G401 (cell line): Measurements from ENCODE around the gene AGAP3. TPM values are rescaled to one million over a fixed set of nuclear protein-coding genes. Genes with fewer than 3 reads are reported as not detected.
"Not testable (repeated sequence)": the region's sequence is repeated elsewhere in the genome, so short reads cannot be mapped to it uniquely, and the experiment has no call there.

Experiments
- DNase-seq: peaks from one replicate; pipeline ENCODE4 v3.0.0-alpha.2; 2015; ENCODE audit warnings: low spot score
- in situ Hi-C: cut with HindIII; loops from 2 replicates; pipeline ENCODE4 v1.10.0; 2016; ENCODE audit warnings: low sequenced_read_pairs, mixed read lengths
- total RNA-seq: library from RNA; depleted of rRNA; stranded (reverse); fragments of >200 nt; shearing (Covaris generic); gene quantifications from 2 replicates; pipeline ENCODE4 v1.2.3, GENCODE V29; 2014; rRNA removed

AGAP3 gene
- total RNA-seq, result 49.4 and 51.9 TPM in 2 replicates

GRCh38 chr7:151085691-151086620 lies at the start of gene AGAP3:
Gene AGAP3 (plus strand): TSS chr7:151086475. CDS start chr7:151086742, 267 bp downstream.
- in situ Hi-C loops, result no loop called here
- peak; percentile 80 for DNase-seq

- no peak for DNase-seq
- in situ Hi-C loops, result no loop called here
Measured at GRCh38 chr7:151038951-151039849, 47.1 kb upstream of the AGAP3 start.

DNA sequence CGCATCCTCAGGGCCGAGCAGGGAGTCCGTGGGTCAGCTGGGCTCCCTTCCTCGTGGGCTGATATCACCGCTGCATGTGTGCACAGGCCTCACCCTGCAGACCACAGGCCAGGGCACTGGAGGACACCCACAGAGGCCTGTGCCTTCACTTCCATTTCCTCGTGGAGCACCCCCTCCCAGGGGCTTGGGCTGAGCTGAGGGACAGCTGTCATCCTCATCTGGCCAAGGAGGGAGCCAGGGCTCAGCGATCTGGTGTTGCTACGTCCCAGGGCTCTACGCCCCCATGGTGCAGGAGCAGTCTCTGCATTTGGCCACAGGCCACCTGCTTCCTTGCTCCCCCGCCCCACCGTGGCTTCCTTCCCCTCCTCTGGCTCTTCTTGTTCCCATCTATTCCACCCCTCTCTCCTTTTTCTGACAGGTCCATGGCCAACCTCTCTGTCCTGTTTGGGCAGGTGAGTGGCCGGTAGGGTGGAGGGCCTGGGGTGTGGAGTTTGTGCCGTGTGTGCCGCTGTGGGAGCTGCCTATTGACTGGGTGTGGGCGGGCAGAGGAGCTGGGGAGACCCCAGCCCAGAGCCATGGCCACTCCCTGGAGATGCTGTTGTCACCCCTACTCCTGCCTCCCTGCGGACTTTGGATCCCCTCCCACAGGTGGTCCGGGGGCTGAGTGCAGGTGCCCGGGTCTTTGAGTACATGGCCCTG lies 46.3 kb upstream of the AGAP3 start:
- no peak for DNase-seq
- in situ Hi-C loops, result no loop called here

DNA sequence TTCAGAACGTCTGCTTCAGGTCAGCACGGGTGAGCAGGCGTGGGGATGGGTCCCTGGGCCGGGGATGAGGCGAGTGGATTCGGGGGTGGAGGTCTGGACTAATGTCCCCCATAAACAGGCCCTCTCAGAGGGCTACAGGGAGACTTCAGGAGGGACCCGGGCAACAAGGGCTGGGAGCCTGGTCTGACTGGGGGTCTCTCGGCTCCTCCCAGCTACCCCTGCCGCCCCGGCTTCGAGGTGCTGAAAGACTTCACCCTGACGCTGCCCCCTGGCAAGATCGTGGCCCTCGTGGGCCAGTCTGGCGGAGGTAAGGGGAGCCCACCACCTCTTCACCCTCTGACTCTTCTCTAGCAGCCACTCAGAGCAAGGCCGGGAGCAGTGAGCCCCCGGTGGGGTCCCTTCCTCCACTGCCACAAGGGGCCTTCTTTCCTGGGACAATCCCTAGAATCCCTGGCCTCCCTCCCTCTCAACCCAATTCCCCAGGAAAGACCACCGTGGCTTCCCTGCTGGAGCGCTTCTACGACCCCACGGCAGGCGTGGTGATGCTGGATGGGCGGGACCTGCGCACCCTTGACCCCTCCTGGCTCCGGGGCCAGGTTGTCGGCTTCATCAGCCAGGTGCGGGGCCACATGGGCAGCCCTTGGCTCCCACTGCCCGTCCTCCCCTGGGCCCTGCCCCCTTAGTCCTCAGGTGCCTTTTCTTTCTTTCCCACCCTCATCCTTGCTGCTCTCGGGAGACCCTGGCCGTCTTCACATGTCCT lies 45.5 kb upstream of the AGAP3 start:
- no peak for DNase-seq
- in situ Hi-C loops, result no loop called here

DNA sequence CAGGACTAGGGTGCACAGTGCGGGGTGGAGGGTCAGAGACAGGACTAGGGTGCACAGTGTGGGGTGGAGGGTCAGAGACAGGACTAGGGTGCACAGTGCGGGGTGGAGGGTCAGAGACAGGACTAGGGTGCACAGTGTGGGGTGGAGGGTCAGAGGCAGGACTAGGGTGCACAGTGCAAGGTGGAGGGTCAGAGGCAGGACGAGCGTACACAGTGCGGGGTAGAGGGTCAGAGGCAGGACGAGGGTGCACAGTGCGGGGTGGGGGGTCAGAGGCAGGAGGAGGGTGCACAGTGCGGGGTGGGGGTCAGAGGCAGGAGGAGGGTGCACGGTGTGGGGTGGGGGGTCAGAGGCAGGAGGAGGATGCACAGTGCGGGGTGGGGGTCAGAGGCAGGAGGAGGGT lies 42.8 kb upstream of the AGAP3 start:
- DNase-seq, in situ Hi-C loops: not testable (repeated sequence)

DNA sequence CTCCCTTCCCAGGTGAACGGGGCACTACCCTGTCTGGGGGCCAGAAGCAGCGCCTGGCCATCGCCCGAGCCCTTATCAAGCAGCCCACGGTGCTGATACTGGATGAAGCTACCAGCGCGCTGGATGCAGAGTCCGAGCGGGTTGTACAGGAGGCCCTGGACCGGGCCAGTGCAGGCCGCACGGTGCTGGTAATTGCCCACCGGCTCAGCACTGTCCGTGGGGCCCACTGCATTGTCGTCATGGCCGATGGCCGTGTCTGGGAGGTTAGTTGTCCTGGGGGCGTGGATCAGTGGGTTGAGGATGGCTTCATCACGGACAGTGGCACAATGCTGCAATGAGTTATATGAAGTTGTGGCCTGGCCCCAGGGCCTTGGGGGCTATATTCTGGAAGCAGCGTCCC lies 42.3 kb upstream of the AGAP3 start:
- in situ Hi-C loops, result no loop called here
- no peak for DNase-seq

DNA sequence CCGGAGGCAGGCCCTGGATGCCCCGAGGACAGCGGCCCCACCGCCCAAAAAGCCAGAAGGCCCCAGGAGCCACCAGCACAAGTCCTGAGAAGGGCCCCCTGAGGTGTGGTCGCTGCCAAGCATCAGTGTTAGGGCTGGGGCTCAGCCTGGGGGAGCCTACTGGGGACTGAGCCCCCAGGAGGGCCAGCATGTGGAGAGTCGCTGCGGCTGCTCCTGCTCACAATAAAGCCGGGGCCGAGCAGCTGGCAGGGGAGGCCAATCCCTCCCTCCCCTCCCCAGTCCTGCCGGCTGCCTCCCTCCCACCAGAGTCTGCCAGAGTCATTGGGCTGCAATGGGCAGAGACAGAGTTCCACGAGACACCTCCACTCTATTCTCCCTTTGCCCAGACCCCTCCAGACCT lies 41.0 kb upstream of the AGAP3 start:
- DNase-seq, result no peak
- in situ Hi-C loops, result no loop called here

DNA sequence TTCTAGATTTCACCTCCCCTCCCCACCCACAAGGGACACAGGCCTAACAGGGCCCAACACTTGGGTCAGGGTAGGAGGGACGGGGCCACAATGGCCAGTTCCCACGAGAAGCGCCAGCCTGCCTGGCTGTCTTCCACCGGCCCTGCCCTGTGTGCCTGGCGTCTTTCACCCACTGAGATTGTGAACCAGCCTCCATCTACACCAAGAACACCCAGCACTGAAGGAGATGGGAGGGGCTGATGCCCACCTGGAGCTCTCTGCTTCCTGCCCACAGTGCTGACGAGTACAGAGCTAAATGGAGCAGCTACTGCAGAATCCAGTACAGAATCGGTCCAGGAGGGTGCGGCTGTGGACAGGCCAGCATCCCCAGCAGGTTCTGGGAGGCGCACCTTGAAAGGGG lies 40.3 kb upstream of the AGAP3 start:
- in situ Hi-C loops, result no loop called here
- no peak for DNase-seq

DNA sequence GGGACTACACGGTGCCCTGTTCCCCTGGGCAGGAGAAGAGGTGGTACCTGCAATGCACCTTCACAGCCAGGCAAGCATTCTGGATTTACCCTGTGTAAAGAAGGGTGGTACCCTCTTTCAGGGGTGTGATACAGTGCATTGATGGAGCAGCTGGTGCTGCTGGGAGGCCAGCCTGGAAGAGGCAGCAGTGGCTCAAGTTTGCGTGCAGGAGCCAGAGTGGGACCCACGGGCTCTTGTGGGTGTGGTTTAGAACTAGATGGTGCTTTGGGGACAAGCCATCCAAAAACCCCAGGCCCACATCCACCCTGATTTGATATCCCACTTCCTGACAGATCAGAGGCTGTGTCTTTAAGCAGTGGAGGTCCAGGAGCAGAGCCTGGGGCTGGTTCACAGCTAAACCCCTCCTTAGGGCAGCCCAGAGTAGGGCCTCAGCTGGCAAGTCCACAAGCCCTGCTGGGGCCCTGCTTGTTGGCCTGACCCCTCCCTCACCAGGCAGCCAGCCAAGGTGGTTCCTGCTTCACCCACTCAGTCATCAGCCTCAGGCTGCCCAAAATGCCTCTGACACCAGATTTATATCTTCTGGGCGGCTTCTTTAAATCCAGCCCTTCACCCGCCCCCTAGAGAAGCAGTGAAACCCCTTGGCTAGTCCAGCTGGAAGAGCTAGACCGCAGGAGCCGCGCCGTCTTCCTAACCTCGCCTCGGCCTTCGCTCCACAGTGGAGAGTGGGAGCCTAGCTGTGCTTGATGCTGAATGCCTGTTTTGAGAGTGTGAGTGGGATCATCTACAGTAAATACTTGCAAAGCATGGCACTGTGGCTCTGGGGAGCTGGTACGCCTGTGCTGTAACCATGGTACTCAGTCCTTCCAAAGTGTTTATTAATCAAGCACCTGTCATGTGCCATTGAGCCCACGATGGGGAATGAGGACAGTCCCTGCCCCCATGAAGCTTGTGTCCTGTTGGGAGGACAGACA lies 39.4 kb upstream of the AGAP3 start:
- in situ Hi-C loops, result no loop called here
- no peak for DNase-seq

DNA sequence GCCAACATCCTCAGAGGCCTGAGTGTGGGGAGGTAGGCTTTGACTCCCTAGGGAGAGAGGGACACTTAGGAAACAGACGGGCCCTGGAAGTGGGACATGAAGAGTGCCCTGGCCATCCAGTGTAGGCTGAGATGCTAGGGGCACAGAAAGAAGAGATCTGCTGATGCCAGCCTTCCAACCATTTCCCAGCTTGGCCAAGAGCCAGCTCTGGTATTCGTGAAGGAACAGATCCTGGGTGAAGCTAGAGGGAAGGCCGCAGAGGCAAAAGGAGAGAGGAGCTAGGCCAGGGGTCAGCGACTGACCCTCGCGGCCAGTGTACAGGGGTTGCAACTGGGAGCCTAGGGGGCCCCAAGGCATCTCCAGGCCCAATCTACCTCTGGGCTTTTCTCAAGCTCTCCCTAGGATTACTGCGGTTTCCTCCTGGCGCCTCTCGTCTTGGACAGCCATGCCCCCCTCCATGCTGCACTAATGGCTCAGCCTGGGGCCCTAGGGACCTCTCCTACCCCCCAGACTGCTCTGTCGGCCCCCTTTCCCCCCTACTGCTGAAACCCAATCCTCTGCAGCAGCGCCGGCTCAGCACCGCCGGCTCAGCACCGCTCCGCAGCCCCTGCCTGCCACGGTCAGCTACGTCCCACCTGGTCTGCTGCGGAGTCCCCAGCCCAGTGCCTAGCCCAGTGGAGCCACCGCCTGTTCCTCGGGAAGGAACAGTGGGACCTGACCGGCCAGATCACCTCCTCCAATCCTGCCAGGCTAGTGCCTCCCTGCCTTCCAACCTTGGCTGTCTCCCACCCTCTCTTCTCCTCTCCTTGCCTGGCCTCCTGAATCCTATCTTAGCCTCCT lies 38.1 kb upstream of the AGAP3 start, which contains the start of gene ASIC3:
ASIC3 (plus strand) TSS at position 556 of the 840 bp plus-strand sequence. CDS start 355 bp downstream, outside the sequence.
- in situ Hi-C loops, result no loop called here
- no peak for DNase-seq

- no peak for DNase-seq
- in situ Hi-C loops, result no loop called here
Measured at GRCh38 chr7:151048911-151049463, 37.3 kb upstream of the AGAP3 start.

GRCh38 chr7:151051108-151051507 lies 35.2 kb upstream of the AGAP3 start:
- DNase-seq, result peak; percentile 40

DNA sequence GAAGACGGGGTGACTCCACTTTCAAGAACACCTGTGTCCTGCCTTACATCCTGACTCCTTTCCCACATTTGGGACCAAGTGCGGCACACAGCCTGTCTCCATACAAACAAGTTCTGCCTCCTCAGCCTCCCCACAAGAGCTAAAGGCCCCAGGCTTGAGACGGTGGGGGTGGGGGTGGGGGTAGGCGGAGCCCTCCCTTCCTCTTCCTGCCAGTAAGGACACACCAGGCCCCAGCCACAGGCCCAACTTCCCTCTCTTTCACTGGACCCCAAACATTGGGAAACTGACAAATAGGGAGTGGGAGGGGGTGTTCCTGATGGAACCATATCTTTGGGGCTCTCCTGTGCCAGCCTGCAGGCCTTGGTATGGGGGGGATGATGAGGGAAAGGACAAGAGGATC lies 33.2 kb upstream of the AGAP3 start:
- in situ Hi-C loops, result no loop called here
- DNase-seq, result no peak

More at GRCh38 chr7:151051108-151051507, 35.2 kb upstream of the AGAP3 start:
- in situ Hi-C loops, result no loop called here

DNA sequence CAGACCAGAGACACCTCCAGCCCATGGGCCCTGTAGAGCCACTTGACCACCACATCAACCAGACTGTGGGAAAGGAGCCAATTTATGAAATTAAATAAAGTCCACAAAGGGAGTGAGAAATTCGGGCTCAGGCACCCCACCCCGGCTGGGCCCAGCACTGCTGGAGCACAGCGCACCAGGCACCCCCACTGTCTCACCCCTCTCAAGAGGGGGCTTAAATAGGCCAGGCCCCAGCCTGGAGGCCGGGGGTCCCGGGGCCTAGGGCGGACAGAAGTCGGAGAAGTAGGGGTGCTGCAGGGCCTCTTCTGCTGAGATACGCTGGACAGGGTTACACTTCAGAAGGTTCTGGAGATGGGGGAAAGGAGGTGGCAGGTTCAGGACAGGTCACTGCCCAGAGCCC lies 32.5 kb upstream of the AGAP3 start:
- in situ Hi-C loops, result no loop called here
- no peak for DNase-seq

DNA sequence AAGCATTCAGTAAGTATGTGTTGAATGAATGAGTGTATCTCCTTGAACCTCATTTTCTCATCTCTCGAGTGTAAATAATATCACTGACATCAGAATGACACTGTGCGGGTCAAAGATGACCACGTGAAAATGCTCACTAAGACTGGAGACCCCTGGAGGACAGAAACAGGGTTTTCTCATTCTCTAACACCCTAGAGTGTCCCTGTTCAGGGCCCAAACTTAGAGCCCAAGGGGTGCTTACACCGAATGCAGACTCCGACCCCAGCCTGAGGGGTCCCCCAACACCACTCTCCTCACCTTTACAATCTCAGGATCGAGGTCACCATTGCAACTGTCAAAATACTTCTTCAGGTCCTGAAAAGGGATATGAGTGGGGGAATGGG lies 30.0 kb upstream of the AGAP3 start:
- in situ Hi-C loops, result no loop called here
- no peak for DNase-seq
